Measurements from ENCODE around the gene TRPV2. TPM values are rescaled to one million over a fixed set of nuclear protein-coding genes. Genes with fewer than 3 reads are reported as not detected.
A peak's percentile ranks its signal among the peaks of the same experiment; 100 is the strongest.

The TRPV2 gene
- total and polyA plus RNA-seq, 9 donors: 3.2 to 5.5 (median 4.5) TPM

DNA sequence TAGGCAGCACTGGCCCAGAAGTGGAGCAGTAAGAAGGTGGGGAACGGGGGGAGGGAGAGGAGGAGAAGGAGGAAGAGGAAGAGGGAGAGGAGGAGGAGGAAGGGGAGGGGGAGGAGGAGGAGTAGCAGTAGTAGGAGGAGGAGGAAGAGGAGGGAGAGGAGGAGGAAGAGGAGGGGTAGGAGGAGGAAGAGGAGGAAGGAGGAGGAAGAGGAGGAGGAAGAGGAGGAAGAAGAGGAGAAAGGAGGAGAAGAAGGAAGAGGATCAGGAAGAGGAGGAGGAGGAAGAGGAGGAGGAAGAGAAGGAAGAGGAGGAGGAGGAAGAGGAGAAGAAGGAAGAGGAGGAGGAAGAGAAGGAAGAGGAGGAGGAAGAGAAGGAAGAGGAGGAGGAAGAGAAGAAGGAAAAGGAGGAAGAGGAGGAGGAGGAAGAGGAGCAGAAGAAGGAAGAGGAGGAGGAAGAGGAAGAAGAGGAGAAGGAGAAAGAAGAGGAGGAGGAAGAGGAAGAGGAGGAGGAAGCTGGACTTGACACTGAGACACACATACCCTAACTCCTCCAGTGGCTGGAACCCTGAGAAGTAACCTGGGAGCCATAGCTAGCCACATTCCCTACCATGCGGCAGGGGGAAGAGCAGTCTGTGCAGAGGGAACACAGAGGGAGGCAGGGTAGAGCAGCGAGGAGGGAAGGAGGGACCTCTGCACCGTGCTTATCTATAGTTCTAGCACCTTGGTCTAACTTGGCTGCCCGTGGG lies 40.8 kb downstream of the TRPV2 start:
- WGBS (ENCODE audit: insufficient coverage): 52% methylated on average over 2 of the region's 5 CpGs
- peaks cover 32% of the 10 kb centered on the region for H3K36me3 ChIP-seq (ENCODE audit: control insufficient read depth, insufficient read depth, low read length)
- H3K27me3 ChIP-seq (ENCODE audit: control insufficient read depth, insufficient read depth, low read length): no peaks in the 10 kb centered on the region
- H3K4me1 ChIP-seq (ENCODE audit: control insufficient read depth, insufficient read depth, low read length): no peaks in the 10 kb centered on the region
- no peak overlapping the region for H3K27ac ChIP-seq (ENCODE audit: low read length)
- DNase-seq: no peak
- no peak overlapping the region for H3K4me3 ChIP-seq (ENCODE audit: low read length)
- no peaks in the 10 kb centered on the region for H3K9me3 ChIP-seq (replicated peaks; ENCODE audit: control insufficient read depth, low read depth, low read length)

DNA sequence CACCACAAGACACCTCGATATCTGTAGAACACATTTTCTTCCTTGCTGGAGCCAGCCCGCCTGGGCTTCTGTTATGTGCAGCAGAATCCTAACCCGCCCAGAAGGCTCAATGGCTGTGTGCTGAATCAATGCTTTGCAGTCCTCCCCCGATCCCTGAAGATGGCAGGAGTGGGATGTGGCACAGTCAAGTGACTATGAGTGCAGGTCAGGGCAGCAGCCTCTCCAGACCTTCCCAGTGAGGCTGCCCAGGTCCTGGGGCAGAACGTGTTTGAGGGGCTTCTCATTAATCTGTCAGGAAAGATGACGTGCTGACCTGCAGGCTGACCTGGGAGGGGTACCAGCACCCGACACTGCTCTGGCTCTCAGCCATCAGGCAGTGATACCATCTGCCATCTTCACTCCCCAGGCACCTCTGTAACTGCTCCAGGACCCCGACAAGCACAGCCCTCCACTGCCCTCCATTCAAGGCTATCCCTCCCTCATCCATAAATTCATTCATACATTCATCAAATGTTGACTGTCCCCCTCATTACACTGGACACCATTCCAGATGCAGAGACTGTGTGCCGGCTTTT lies 41.5 kb downstream of the TRPV2 start:
- Histone ChIP-seq H3K36me3 (ENCODE audit: control insufficient read depth, insufficient read depth, low read length) (peaks cover 38% of the 10 kb centered on the region), H3K4me1 (ENCODE audit: control insufficient read depth, insufficient read depth, low read length) (no peaks in the 10 kb centered on the region), H3K4me3 (ENCODE audit: low read length) (no peak overlapping the region), H3K27ac (ENCODE audit: low read length) (no peak overlapping the region), H3K27me3 (ENCODE audit: control insufficient read depth, insufficient read depth, low read length) (no peaks in the 10 kb centered on the region), H3K9me3 (replicated peaks; ENCODE audit: control insufficient read depth, low read depth, low read length) (no peaks in the 10 kb centered on the region)
- whole genome bisulfite sequencing (ENCODE audit: insufficient coverage): 76% methylated on average over 9 of the region's 9 CpGs
- DNase-seq: no peak

DNA sequence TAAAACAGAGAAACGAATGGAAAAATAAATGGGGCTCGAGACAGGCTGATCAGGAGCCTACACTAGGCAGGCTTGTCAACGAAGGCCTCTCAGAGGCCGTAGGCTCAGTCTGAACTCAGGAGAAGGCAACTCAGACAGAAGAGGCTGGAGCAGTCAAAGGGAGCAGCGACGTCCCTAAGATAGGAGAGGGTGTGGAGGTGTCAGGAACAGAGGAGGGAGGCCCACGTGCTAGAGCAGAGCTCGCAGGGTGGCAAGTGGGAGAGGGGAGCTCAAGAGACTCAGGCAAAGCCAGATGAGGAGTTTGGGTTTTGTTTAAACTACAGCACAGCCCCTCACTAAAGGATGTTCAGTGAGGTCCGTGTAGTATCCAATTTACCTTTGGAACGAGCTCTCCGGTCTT lies 43.9 kb downstream of the TRPV2 start:
- Histone ChIP-seq H3K4me1 (ENCODE audit: control insufficient read depth, insufficient read depth, low read length) (peaks cover 22% of the 10 kb centered on the region), H3K27ac (ENCODE audit: low read length) (no peak overlapping the region), H3K9me3 (replicated peaks; ENCODE audit: control insufficient read depth, low read depth, low read length) (no peaks in the 10 kb centered on the region), H3K4me3 (ENCODE audit: low read length) (no peak overlapping the region), H3K27me3 (ENCODE audit: control insufficient read depth, insufficient read depth, low read length) (no peaks in the 10 kb centered on the region), H3K36me3 (ENCODE audit: control insufficient read depth, insufficient read depth, low read length) (peaks cover 42% of the 10 kb centered on the region)
- no peak for DNase-seq
- 56% methylated on average over 7 of the region's 11 CpGs for WGBS (ENCODE audit: insufficient coverage)

DNA sequence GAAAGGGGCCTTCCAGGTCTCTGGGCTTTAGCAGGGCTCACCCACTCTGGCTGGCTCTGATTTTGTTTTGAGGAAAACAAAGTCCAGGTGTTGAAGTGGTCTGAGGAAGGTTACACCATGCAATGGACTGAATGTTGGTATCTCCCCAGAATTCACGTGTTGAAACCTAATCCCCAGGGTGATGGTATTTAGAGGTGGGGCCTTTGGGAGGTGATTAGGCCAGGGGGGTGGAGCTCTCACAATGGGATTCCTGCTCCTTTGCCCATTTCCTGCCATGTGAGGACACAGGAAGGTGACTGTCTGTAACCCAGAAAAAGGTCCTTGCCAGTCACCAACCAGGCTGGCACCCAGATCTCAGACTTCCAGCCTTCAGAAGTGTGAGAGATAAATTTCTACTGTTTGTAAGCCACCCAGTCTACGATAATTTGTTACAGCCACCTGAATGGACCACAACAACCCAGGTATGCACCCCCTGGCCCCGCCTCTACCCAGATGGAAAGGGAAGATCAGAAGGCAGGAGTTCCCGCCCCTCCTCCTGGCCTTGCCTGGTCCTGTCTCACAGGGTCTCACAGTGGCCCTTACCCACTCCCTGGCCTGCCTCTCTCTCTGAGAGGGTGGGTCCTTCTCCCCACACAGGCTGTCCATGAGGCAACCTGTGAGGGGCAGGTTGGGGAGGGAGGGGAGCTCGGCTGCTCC lies 44.6 kb downstream of the TRPV2 start:
- 80% methylated on average over 1 of the region's 5 CpGs for WGBS (ENCODE audit: insufficient coverage)

DNA sequence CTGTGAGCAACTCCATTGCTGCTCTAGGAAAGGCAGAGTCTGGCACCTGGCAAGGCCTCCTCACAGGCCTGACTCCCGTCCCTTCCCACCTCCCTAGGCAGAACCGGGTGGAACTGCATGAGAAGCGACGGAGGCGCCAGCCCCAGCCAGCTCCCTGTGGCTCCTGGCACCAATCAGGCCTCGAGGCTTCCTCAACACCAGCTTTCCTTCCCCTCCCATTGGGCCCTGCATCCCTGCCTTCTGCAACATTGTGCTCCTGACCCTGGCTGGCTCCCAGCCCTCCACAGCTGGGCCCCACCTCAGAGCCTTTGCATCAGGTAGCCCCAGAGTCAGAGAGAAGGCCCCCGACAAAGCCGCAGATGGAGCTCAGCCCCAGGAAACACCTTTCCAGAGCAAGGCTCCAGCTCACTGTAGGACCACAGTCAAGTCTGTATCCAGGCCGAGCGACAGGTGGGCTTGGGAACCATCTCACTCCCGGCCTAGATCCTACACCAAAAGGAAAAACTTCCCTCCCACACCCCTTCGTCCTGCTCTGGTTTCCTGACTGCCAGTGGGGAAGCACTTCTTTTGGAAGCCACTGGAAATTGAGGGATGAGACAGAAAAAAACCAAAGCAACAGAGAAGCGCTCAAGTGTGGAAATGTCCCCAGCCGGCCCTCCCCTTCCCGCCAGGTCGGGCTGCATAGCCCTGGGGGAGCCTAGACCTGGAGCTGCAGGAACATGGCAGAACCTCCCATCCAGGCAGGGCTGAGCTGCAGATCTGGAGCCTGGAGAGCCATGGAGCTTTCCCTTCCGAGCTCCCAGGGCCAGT lies 45.6 kb downstream of the TRPV2 start:
- DNase-seq: no peak
- Histone ChIP-seq H3K4me3 (ENCODE audit: low read length) (no peak overlapping the region), H3K9me3 (replicated peaks; ENCODE audit: control insufficient read depth, low read depth, low read length) (no peaks in the 10 kb centered on the region), H3K4me1 (ENCODE audit: control insufficient read depth, insufficient read depth, low read length) (peaks cover 37% of the 10 kb centered on the region), H3K27me3 (ENCODE audit: control insufficient read depth, insufficient read depth, low read length) (no peaks in the 10 kb centered on the region), H3K36me3 (ENCODE audit: control insufficient read depth, insufficient read depth, low read length) (peaks cover 45% of the 10 kb centered on the region), H3K27ac (ENCODE audit: low read length) (no peak overlapping the region)
- WGBS (ENCODE audit: insufficient coverage): 90% methylated on average over 12 of the region's 17 CpGs

More for the DNA sequence above, 44.6 kb downstream of the TRPV2 start:
- Histone ChIP-seq H3K9me3 (replicated peaks; ENCODE audit: control insufficient read depth, low read depth, low read length) (no peaks in the 10 kb centered on the region), H3K27me3 (ENCODE audit: control insufficient read depth, insufficient read depth, low read length) (no peaks in the 10 kb centered on the region), H3K4me1 (ENCODE audit: control insufficient read depth, insufficient read depth, low read length) (peaks cover 28% of the 10 kb centered on the region), H3K36me3 (ENCODE audit: control insufficient read depth, insufficient read depth, low read length) (peaks cover 45% of the 10 kb centered on the region), H3K4me3 (ENCODE audit: low read length) (no peak overlapping the region), H3K27ac (ENCODE audit: low read length) (no peak overlapping the region)
- no peak for DNase-seq

DNA sequence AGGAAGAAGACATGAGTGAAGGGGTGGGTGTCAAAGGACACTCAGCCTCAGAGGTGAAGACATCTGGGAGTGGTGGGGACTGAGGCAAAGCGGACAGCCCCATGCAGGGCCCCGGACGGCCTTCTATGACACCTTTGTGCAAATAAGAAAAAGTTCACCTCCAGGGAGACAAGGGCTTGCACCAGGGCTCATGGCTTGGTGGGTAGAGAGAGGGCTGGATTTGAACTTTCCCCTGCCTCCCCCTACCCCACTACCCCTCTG lies 46.2 kb downstream of the TRPV2 start:
- H3K4me1 ChIP-seq (ENCODE audit: control insufficient read depth, insufficient read depth, low read length): peaks cover 41% of the 10 kb centered on the region
- DNase-seq: no peak
- H3K4me3 ChIP-seq (ENCODE audit: low read length): no peak overlapping the region
- H3K27ac ChIP-seq (ENCODE audit: low read length): no peak overlapping the region
- H3K9me3 ChIP-seq (replicated peaks; ENCODE audit: control insufficient read depth, low read depth, low read length): no peaks in the 10 kb centered on the region
- peaks cover 42% of the 10 kb centered on the region for H3K36me3 ChIP-seq (ENCODE audit: control insufficient read depth, insufficient read depth, low read length)
- no CpG with 5 or more reads among the region's 3 CpGs for whole genome bisulfite sequencing (ENCODE audit: insufficient coverage)
- no peaks in the 10 kb centered on the region for H3K27me3 ChIP-seq (ENCODE audit: control insufficient read depth, insufficient read depth, low read length)

DNA sequence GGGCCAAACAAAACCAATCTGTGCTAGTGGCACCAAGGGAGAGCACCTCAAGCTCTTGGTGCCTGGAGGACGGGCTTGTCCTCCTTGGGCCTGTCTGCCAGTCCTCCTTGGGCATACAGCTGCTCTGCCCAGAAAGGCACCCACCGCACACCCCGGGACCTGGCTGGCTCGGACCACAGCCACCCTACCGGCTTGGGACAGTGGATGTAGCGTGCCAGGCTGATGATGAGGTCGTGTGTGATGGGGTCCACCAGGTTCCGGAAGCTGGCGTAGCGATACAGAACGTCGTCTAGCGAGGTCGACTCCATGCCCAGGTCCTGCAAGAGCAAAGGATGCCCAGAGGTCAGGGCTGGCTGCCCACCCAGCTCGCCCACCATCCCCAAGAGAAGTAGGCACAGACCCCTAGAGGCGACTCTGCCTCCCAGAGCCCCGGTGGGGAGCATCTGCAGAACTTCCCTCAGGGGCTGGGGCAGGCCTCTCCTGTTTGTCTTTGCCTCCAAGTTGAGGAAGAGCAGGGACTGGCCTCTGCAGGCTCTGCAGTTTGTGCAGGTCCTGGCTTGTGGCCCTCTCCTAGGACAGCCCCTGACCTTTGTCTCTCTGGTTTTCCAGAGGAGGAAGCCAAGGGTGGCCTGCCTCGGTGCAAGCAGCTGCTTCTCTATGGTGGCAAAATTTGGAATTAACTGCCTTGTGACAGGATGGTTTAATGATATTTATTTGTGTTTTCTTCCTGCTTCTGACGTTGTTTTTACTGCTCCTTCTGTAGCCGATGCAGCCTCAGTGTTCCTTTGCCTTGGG lies 46.9 kb downstream of the TRPV2 start:
- WGBS (ENCODE audit: insufficient coverage): 72% methylated on average over 15 of the region's 20 CpGs
- no peaks in the 10 kb centered on the region for H3K9me3 ChIP-seq (replicated peaks; ENCODE audit: control insufficient read depth, low read depth, low read length)
- no peak overlapping the region for H3K4me3 ChIP-seq (ENCODE audit: low read length)
- H3K36me3 ChIP-seq (ENCODE audit: control insufficient read depth, insufficient read depth, low read length): peaks cover 35% of the 10 kb centered on the region
- H3K27me3 ChIP-seq (ENCODE audit: control insufficient read depth, insufficient read depth, low read length): no peaks in the 10 kb centered on the region
- peaks cover 41% of the 10 kb centered on the region for H3K4me1 ChIP-seq (ENCODE audit: control insufficient read depth, insufficient read depth, low read length)
- DNase-seq: no peak
- H3K27ac ChIP-seq (ENCODE audit: low read length): no peak overlapping the region

DNA sequence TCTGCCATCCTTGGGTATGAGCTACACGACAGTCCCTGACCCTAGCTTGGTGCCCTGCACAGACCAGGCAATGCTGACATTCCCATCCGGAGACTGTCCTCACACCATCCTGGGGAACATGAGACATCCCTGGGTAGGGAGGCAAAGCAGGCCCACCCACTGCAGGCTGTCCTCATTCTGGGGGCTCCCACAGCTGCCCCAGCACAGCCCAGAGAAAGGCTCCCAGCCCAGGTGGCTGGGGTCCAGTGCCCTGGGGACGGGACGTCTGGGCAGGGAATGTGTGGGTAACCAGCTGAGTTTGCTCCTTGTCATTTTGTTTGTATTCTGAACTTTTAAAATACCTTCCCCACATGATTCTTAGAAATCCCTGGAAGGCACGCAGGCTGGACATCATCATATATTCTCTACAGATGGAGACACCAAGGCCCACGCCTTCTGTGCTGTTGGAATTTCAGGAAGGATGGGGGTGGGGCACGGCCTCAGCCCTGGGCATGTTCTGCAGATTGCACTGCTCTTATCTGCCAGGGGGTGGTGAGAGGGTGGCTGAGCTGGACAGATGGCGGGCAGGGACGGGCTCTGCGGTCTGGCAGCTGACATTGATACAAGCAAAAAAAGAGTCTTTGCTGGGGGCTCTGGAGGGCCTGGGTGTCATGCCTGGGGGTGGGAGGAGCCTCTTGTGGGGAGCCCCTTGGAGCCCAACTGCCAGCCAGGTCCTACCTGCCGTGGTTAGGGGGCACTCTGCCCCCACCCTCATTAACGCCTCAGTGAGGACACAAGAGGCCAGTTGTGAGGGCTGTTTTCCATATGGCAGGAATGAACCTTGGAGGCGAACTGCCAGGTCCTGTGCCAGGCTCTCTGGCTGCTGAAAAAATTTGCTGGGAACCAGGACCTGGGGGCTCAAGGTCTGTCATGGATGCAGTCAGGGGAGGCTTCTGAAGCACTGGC lies 48.3 kb downstream of the TRPV2 start:
- no peak overlapping the region for H3K4me3 ChIP-seq (ENCODE audit: low read length)
- 64% methylated on average over 4 of the region's 13 CpGs for WGBS (ENCODE audit: insufficient coverage)
- no peaks in the 10 kb centered on the region for H3K9me3 ChIP-seq (replicated peaks; ENCODE audit: control insufficient read depth, low read depth, low read length)
- peak overlapping the region; percentile 23 for H3K27ac ChIP-seq (ENCODE audit: low read length)
- peak; percentile 56 for DNase-seq
- H3K4me1 ChIP-seq (ENCODE audit: control insufficient read depth, insufficient read depth, low read length): peaks cover 44% of the 10 kb centered on the region
- no peaks in the 10 kb centered on the region for H3K27me3 ChIP-seq (ENCODE audit: control insufficient read depth, insufficient read depth, low read length)
- H3K36me3 ChIP-seq (ENCODE audit: control insufficient read depth, insufficient read depth, low read length): peaks cover 30% of the 10 kb centered on the region
